ENCODE results near the gene KRTDAP. TPM values are rescaled to one million over a fixed set of nuclear protein-coding genes. Genes with fewer than 3 reads are reported as not detected.

KRTDAP gene
- total and polyA plus RNA-seq, 9 donors = 0.54 to 1.6 (median 0.75) TPM; not detected in 4

DNA sequence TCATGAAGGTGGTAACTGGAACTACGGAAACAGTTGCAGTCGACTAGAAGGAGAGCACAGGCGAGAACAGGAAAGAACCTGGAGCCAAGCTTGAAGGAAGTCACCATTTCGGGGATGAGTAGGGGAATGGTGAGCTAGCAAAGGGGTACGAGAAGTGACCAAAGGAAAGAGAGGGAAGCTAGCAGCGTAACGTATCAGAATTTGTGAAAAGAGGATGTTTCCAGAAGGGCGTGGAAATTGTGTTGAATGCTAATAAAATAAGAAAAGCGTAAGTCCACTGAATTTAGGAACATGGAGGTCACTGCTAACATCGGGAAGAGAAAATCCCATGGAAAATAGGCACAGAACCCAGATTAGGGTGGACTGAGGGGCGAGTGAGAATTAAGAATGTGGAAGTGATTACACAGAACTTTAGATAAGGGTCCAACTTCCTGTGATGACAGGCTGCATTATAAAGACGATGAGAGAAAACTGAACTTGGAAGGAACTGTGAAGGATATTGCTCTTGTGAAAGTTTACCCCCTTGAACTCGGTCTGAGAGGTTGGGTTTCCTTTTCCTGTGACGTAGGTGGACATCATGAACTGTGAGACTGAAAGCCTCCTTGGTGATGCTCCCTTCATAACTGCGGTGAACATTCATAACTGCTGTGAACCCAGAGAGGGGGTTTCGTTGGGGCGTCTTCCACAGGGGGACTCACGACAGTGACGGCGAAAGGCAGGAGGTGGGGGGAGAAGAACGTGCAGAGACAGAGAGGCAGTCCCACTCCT is 44.3 kb downstream of the KRTDAP start:
- no peak for DNase-seq
- H3K4me3 ChIP-seq = no peak overlapping the region
- TF ChIP-seq EP300 (IDR thresholded peaks at IDR 0.05) (no peak), POLR2A (IDR thresholded peaks at IDR 0.05) (no peak)
- TF ChIP-seq, protein P1, sequence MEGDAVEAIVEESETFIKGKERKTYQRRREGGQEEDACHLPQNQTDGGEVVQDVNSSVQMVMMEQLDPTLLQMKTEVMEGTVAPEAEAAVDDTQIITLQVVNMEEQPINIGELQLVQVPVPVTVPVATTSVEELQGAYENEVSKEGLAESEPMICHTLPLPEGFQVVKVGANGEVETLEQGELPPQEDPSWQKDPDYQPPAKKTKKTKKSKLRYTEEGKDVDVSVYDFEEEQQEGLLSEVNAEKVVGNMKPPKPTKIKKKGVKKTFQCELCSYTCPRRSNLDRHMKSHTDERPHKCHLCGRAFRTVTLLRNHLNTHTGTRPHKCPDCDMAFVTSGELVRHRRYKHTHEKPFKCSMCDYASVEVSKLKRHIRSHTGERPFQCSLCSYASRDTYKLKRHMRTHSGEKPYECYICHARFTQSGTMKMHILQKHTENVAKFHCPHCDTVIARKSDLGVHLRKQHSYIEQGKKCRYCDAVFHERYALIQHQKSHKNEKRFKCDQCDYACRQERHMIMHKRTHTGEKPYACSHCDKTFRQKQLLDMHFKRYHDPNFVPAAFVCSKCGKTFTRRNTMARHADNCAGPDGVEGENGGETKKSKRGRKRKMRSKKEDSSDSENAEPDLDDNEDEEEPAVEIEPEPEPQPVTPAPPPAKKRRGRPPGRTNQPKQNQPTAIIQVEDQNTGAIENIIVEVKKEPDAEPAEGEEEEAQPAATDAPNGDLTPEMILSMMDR (IDR thresholded peaks at IDR 0.05) = no peak
- no peaks in the 10 kb centered on the region for H3K9me3 ChIP-seq
- intact Hi-C loops (cut with DNase I) = no loop called here
- H3K4me1 ChIP-seq (ENCODE audit: insufficient read depth) = no peaks in the 10 kb centered on the region
- WGBS, 3 donors = 83 to 87% (median 86%) methylated on average over 21 of the region's 21 CpGs
- H3K36me3 ChIP-seq = no peaks in the 10 kb centered on the region
- H3K27me3 ChIP-seq = no peaks in the 10 kb centered on the region
- H3K27ac ChIP-seq = no peak overlapping the region

DNA sequence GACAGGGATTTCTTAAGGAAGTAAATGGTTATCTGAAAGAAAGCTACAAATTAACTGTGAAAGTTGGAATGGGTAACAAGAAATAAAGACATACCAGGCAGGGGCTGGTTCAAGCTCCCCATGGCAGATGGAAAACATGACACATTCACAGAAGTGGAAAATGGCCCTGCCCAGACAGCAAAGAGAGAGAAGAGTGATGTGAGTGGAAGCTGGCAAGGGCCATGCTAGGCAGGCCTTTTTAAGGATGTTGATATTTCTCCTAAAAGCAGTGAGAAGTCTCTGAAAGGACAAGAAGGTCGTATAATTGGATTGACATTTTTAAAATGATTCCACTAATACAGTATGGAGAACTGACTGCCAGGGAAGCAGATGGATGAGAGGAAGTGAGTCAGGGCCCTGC is 45.5 kb downstream of the KRTDAP start:
- Histone ChIP-seq H3K9me3 (no peaks in the 10 kb centered on the region), H3K36me3 (no peaks in the 10 kb centered on the region), H3K4me1 (ENCODE audit: insufficient read depth) (no peaks in the 10 kb centered on the region), H3K27me3 (no peaks in the 10 kb centered on the region), H3K4me3 (no peak overlapping the region), H3K27ac (no peak overlapping the region)
- intact Hi-C loops (cut with DNase I) = no loop called here
- WGBS, 3 donors = 75 to 93% (median 89%) methylated on average over 1 of the region's 1 CpG
- DNase-seq = no peak
- TF ChIP-seq, protein P1 (IDR thresholded peaks at IDR 0.05) = no peak
- TF ChIP-seq EP300 (IDR thresholded peaks at IDR 0.05) (no peak), POLR2A (IDR thresholded peaks at IDR 0.05) (no peak)

DNA sequence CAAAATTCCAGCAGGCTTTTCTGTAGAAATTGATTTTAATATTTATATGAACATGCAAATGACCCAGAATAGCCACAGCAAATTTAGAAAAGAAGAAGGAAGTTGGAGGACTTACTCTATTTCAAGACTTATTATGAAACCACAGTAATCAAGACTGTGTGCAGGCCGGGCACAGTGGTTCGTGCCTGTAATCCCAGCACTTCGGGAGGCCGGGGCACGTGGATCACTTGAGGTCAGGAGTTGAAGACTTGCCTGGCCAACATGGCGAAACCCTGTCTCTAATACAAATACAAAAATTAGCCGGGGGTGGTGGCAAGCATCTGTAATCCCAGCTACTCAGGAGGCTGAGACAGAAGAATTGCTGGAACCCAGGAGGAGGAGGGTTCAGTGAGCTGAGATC is 48.2 kb downstream of the KRTDAP start:
- 85 to 89% (median 86%) methylated on average over 7 of the region's 7 CpGs for WGBS, 3 donors
- TF ChIP-seq, protein P1 (IDR thresholded peaks at IDR 0.05) = no peak
- TF ChIP-seq POLR2A (IDR thresholded peaks at IDR 0.05) (no peak), EP300 (IDR thresholded peaks at IDR 0.05) (no peak)
- no peaks in the 10 kb centered on the region for H3K9me3 ChIP-seq
- peaks cover 6% of the 10 kb centered on the region for H3K4me1 ChIP-seq (ENCODE audit: insufficient read depth)
- H3K27me3 ChIP-seq = no peaks in the 10 kb centered on the region
- intact Hi-C loops (cut with DNase I) = no loop called here
- no peak overlapping the region for H3K27ac ChIP-seq
- no peak for DNase-seq
- no peak overlapping the region for H3K4me3 ChIP-seq
- H3K36me3 ChIP-seq = no peaks in the 10 kb centered on the region

DNA sequence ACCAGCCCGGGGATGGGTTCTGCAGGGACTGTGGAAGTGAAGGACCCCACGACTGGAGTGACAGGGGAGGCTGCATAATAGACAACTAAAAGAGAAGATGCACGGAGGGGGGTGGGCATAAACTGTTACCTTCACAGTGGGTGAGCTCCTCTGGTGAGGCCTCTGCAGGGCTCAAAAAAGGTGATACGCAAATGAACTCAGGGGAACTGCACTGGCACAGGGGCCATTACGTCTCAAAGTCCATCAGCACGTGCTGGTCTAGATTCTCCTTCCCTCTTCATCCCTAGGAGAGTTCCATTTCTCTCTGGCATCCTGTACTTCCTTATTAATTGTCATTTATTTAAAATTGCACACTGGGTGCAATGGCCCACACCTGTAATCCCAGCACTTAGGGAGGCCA is 50.3 kb downstream of the KRTDAP start:
- intact Hi-C loops (cut with DNase I) = no loop called here
- Histone ChIP-seq H3K4me1 (ENCODE audit: insufficient read depth) (peaks cover 14% of the 10 kb centered on the region), H3K9me3 (no peaks in the 10 kb centered on the region), H3K27ac (no peak overlapping the region), H3K4me3 (no peak overlapping the region), H3K27me3 (no peaks in the 10 kb centered on the region), H3K36me3 (no peaks in the 10 kb centered on the region)
- TF ChIP-seq POLR2A (IDR thresholded peaks at IDR 0.05) (no peak), EP300 (IDR thresholded peaks at IDR 0.05) (no peak)
- TF ChIP-seq, protein P1 (IDR thresholded peaks at IDR 0.05) = no peak
- DNase-seq = no peak
- 88 to 94% (median 92%) methylated on average over 6 of the region's 6 CpGs for WGBS, 3 donors
